GM20000 (cell line): Measurements from ENCODE around the gene VAV3.

Source experiments
- DNase-seq: peaks from one replicate; pipeline ENCODE4 v3.0.0; 2012; ENCODE audit warnings: low spot score
- CTCF ChIP-seq: IDR thresholded peaks from 2 replicates; pipeline ENCODE4 v1.5.1; 2012; ENCODE audit warnings: mild to moderate bottlenecking, control low read depth; ENCODE audit errors: extremely low read depth, missing control alignments

VAV3 gene

GRCh38 chr1:107524301-107524700, 440.7 kb downstream of the VAV3 start:
- TF ChIP-seq CTCF = no peak
- DNase-seq = no peak

GRCh38 chr1:107523736-107524135, 441.2 kb downstream of the VAV3 start:
- DNase-seq = no peak

GRCh38 chr1:107523061-107523460, 441.9 kb downstream of the VAV3 start:
- TF ChIP-seq CTCF = no peak
- no peak for DNase-seq

More at GRCh38 chr1:107523736-107524135, 441.2 kb downstream of the VAV3 start:
- no peak for TF ChIP-seq CTCF
